B cell (primary cell): ENCODE results near the gene WDR54. TPM values are rescaled to one million over a fixed set of nuclear protein-coding genes. Genes with fewer than 3 reads are reported as not detected.

Source experiments
- ATAC-seq: fragments of 200-7000 bp; cut with Tn5 transposase; one replicate; pipeline ENCODE4 v1.10.0; 2021; ENCODE audit warnings: low read depth, mild to moderate bottlenecking, moderate number of reproducible peaks, moderate library complexity
- CTCF ChIA-PET: fragments of 350-600 bp; sonication (Branson Sonifier 250); formaldehyde crosslinking; loops from one replicate; lab custom pipeline; 2021; ENCODE audit warnings: antibody characterized with exemption, inconsistent platforms; lab: Charles Lee
- POLR2A ChIA-PET: fragments of 350-600 bp; sonication (Branson Sonifier 250); formaldehyde crosslinking; loops from one replicate; lab custom pipeline; 2021; ENCODE audit warnings: antibody characterized with exemption; lab: Charles Lee
- DNase-seq: peaks from one replicate; pipeline ENCODE4 v3.0.0; 2013
- H2AFZ ChIP-seq: 2 replicates; pipeline ENCODE4 v1.6.1; 2012; ENCODE audit warnings: mild to moderate bottlenecking, low read depth, low read length; ENCODE audit not compliant: insufficient read depth, poor library complexity, severe bottlenecking
- H3K27ac ChIP-seq, 2 donors: 1 replicate in 1 of 2; 2 replicates in 1 of 2; pipeline ENCODE4 v1.5.1; 2012 to 2013; ENCODE audit warnings: low read length in 2 of 2, mild to moderate bottlenecking in 2 of 2, moderate library complexity in 1 of 2
- H3K27me3 ChIP-seq, 4 experiments: fragments of 200-600 bp in 1 of 4; sonication (generic) in 1 of 4; replicated peaks in 1 of 4; 1 replicate in 2 of 4; 2 replicates in 2 of 4; pipeline versions ENCODE4 v1.6.1 to v1.7.0; 2013 to 2016; ENCODE audit warnings: low read length in 3 of 4, mild to moderate bottlenecking in 2 of 4, mixed read lengths in 1 of 4, moderate library complexity in 1 of 4; ENCODE audit not compliant: insufficient read depth in 4 of 4, control insufficient read depth in 3 of 4; ENCODE audit errors: control extremely low read depth in 1 of 4
- H3K36me3 ChIP-seq, 2 experiments: replicated peaks in 1 of 2; 1 replicate in 1 of 2; 2 replicates in 1 of 2; pipeline versions ENCODE4 v1.6.1 to v1.7.1; 2013; ENCODE audit warnings: low read length in 1 of 2; ENCODE audit not compliant: insufficient read depth in 2 of 2, control insufficient read depth in 1 of 2; ENCODE audit errors: control extremely low read depth in 1 of 2, extremely low read depth in 1 of 2
- H3K4me1 ChIP-seq, 2 donors: fragments of 200-600 bp in 1 of 2; sonication (generic) in 1 of 2; 1 replicate in 1 of 2; 2 replicates in 1 of 2; pipeline versions ENCODE4 v1.5.1 to v1.6.1; 2013 to 2017; ENCODE audit warnings: low read length in 2 of 2; ENCODE audit not compliant: control insufficient read depth in 2 of 2, insufficient read depth in 2 of 2
- H3K4me2 ChIP-seq: replicated peaks from 2 replicates; pipeline ENCODE3; 2012; ENCODE audit warnings: mild to moderate bottlenecking, low read depth, low read length; ENCODE audit not compliant: poor library complexity, severe bottlenecking
- H3K4me3 ChIP-seq, 5 experiments: fragments of 200-600 bp in 1 of 5; sonication (generic) in 1 of 5; 1 replicate in 3 of 5; 2 replicates in 2 of 5; pipeline versions ENCODE4 v1.5.1 to v1.7.0; 2011 to 2016; ENCODE audit warnings: low read length in 4 of 5, mild to moderate bottlenecking in 4 of 5, low read depth in 2 of 5, control low read depth in 1 of 5, moderate library complexity in 1 of 5; ENCODE audit not compliant: insufficient read depth in 1 of 5; ENCODE audit errors: control extremely low read depth in 1 of 5, extremely low read depth in 1 of 5
- H3K79me2 ChIP-seq: fragments of 200-600 bp; sonication (generic); one replicate; pipeline ENCODE4 v1.6.0; 2016; ENCODE audit warnings: low read length; ENCODE audit not compliant: control insufficient read depth, insufficient read depth
- H3K9ac ChIP-seq: fragments of 200-600 bp; sonication (generic); 2 replicates; pipeline ENCODE4 v1.6.1; 2017; ENCODE audit warnings: mild to moderate bottlenecking, low read length, moderate library complexity
- H3K9me3 ChIP-seq, 3 donors: one replicate each; pipeline versions ENCODE4 v1.6.1 to v1.7.1; 2013; ENCODE audit warnings: low read length in 2 of 3; ENCODE audit not compliant: control insufficient read depth in 2 of 3, insufficient read depth in 1 of 3; ENCODE audit errors: control extremely low read depth in 1 of 3
- H4K20me1 ChIP-seq: 2 replicates; pipeline ENCODE4 v1.6.0; 2012; ENCODE audit warnings: mild to moderate bottlenecking, low read length; ENCODE audit not compliant: insufficient read depth, control insufficient read depth, poor library complexity, severe bottlenecking
- H3K27ac Mint-ChIP-seq: one replicate; pipeline ENCODE4 v1.8.0; 2021; ENCODE audit warnings: mixed read lengths
- H3K27me3 Mint-ChIP-seq: one replicate; pipeline ENCODE4 v1.8.0; 2021; ENCODE audit warnings: mixed read lengths
- H3K4me1 Mint-ChIP-seq: one replicate; pipeline ENCODE4 v1.8.0; 2021; ENCODE audit warnings: mixed read lengths
- H3K4me3 Mint-ChIP-seq: one replicate; pipeline ENCODE4 v1.8.0; 2021; ENCODE audit warnings: mixed read lengths
- H3K9me3 Mint-ChIP-seq: one replicate; pipeline ENCODE4 v1.8.0; 2022; ENCODE audit warnings: mixed read lengths; ENCODE audit not compliant: insufficient read depth
- CTCF ChIP-seq: fragments of 200-600 bp; IDR thresholded peaks from one replicate; pipeline ENCODE4 v1.8.0; 2022; ENCODE audit warnings: antibody characterized with exemption, mild to moderate bottlenecking
- EZH2 ChIP-seq: IDR thresholded peaks from 2 replicates; pipeline ENCODE4 v1.6.1; 2012; ENCODE audit warnings: borderline replicate concordance, low read depth, mild to moderate bottlenecking, moderate library complexity, low read length; ENCODE audit not compliant: insufficient read depth, poor library complexity, severe bottlenecking
- WGBS: methylation state at CpG from one replicate; pipeline ENCODE4 v1.1.5; 2013; ENCODE audit warnings: missing lambda C conversion rate; ENCODE audit not compliant: insufficient coverage; 5-methylcytosine and 5-hydroxymethylcytosine counted together
- intact Hi-C: fragments of 100-400 bp; cut with micrococcal nuclease; formaldehyde crosslinking; loops from one replicate; pipeline ENCODE4 v1.10.0; 2022
- polyA plus RNA-seq: library from polyadenylated mRNA; depleted of rRNA; stranded (reverse); fragments of >200 nt; gene quantifications from 2 replicates; pipeline ENCODE4 v1.2.3, GENCODE V29; 2012
- total RNA-seq, 2 donors: library from RNA; stranded (reverse); fragments of 120-200 nt in 1 of 2; gene quantifications; 1 replicate in 1 of 2; 2 replicates in 1 of 2; pipeline versions ENCODE4 v1.2.3 to v1.2.4, GENCODE V29; 2013 to 2022

WDR54 gene
- total and polyA plus RNA-seq, 2 donors (not counting 1 experiment from before 2014, with no cell fraction given): 42.2 to 52.8 TPM

- H3K4me1 Mint-ChIP-seq: peaks cover 61% of the 10 kb centered on the region
- no peaks in the 10 kb centered on the region for H3K27me3 Mint-ChIP-seq
- H3K9ac ChIP-seq: peak overlapping the region; percentile 97
- POLR2A ChIA-PET: interaction anchor here (0.6 to 6.0 kb wide), 9 partner anchors 9 to 73 kb away, joined by 3 to 63 read pairs (median 7); partner anchors contain the start of genes AUP1, C2orf81, CCDC142 and HTRA2
- peak overlapping the region; percentile 79 for H2AFZ ChIP-seq
- CTCF ChIA-PET: interaction anchor here (1.0 to 5.7 kb wide), 3 partner anchors 17 to 130 kb away, joined by 3 to 54 read pairs (median 4); partner anchors contain the start of genes CCDC142 and TTC31
- H3K4me1 ChIP-seq: peaks cover 33 to 48% of the 10 kb centered on the region in 2 donors
- H3K9me3 Mint-ChIP-seq: no peaks in the 10 kb centered on the region
- no peak for ATAC-seq
- peak overlapping the region; percentile 96 for H3K4me2 ChIP-seq
- under 1% methylated on average over 27 of the region's 27 CpGs for WGBS
- H3K27ac Mint-ChIP-seq: peak overlapping the region; percentile 99
- peaks cover 5% of the 10 kb centered on the region for H4K20me1 ChIP-seq
- no peaks in the 10 kb centered on the region for H3K9me3 ChIP-seq
- H3K27ac ChIP-seq: peak overlapping the region; percentile 97 to 100
- peaks cover 22% of the 10 kb centered on the region for H3K79me2 ChIP-seq
- peaks cover 0 to 18% of the 10 kb centered on the region in 2 experiments for H3K36me3 ChIP-seq
- peak overlapping the region; percentile 94 for H3K4me3 Mint-ChIP-seq
- TF ChIP-seq CTCF (no peak), EZH2 (no peak)
- no peaks in the 10 kb centered on the region for H3K27me3 ChIP-seq
- H3K4me3 ChIP-seq: peak overlapping the region; percentile 46 to 100 (median 93)
- no peak for DNase-seq
- intact Hi-C loops: loop anchor here (1.0 to 5.0 kb wide), 2 partner anchors 8 to 280 kb away; partner anchors contain the start of genes MOB1A and MOGS
These were observed 35.6 kb downstream of the WDR54 start for GRCh38 chr2:74457129-74457548.
